T-cell (primary cell): Measurements from ENCODE around the gene MAP7D3. TPM values are rescaled to one million over a fixed set of nuclear protein-coding genes. Genes with fewer than 3 reads are reported as not detected.
A peak's percentile ranks its signal among the peaks of the same experiment; 100 is the strongest.
"Not testable (repeated sequence)": the region's sequence is repeated elsewhere in the genome, so short reads cannot be mapped to it uniquely, and the experiment has no call there.

Experiments
- ATAC-seq, 4 experiments: fragments of 200-7000 bp in 3 of 4; fragments of 150-1000 bp in 1 of 4; cut with Tn5 transposase; replicated peaks in 1 of 4; 1 replicate in 3 of 4; 2 replicates in 1 of 4; pipeline ENCODE4 v1.10.0; 2021; ENCODE audit warnings: moderate library complexity in 3 of 4, mild to moderate bottlenecking in 2 of 4, moderate number of reproducible peaks in 1 of 4
- CTCF ChIA-PET, 2 donors: fragments of 300-600 bp; sonication (Branson Sonifier 250); formaldehyde crosslinking; loops; one replicate each; lab custom pipeline; 2022; ENCODE audit warnings: antibody characterized with exemption in 2 of 2; lab: Charles Lee
- POLR2A ChIA-PET, 2 donors: fragments of 300-600 bp; sonication (Branson Sonifier 250); formaldehyde crosslinking; loops; one replicate each; lab custom pipeline; 2022; ENCODE audit warnings: antibody characterized with exemption in 2 of 2; lab: Charles Lee
- DNase-seq, 35 experiments: peaks; one replicate each; pipeline versions ENCODE4 v3.0.0 to v3.0.0-alpha.2; 2013 to 2023
- H3K27ac ChIP-seq: one replicate; pipeline ENCODE4 v1.5.1; 2013; ENCODE audit warnings: low read length
- H3K27me3 ChIP-seq, 2 experiments: replicated peaks in 1 of 2; 1 replicate in 1 of 2; 2 replicates in 1 of 2; pipeline versions ENCODE4 v1.6.1 to v1.7.0; 2013; ENCODE audit warnings: low read length in 1 of 2, mixed read lengths in 1 of 2; ENCODE audit not compliant: control insufficient read depth in 2 of 2, insufficient read depth in 2 of 2; ENCODE audit errors: extremely low read depth in 1 of 2
- H3K36me3 ChIP-seq, 2 donors: 1 replicate in 1 of 2; 2 replicates in 1 of 2; pipeline versions ENCODE4 v1.6.1 to v1.7.0; 2013; ENCODE audit warnings: low read length in 1 of 2; ENCODE audit not compliant: control insufficient read depth in 2 of 2, insufficient read depth in 1 of 2; ENCODE audit errors: extremely low read depth in 1 of 2
- H3K4me1 ChIP-seq, 2 experiments: 1 replicate in 1 of 2; 2 replicates in 1 of 2; pipeline versions ENCODE4 v1.6.1 to v1.7.0; 2013; ENCODE audit warnings: low read length in 2 of 2, mixed read lengths in 1 of 2; ENCODE audit not compliant: insufficient read depth in 2 of 2, control insufficient read depth in 1 of 2; ENCODE audit errors: extremely low read depth in 1 of 2
- H3K4me3 ChIP-seq, 2 donors: 1 replicate in 1 of 2; 2 replicates in 1 of 2; pipeline versions ENCODE4 v1.5.1 to v1.7.0; 2013; ENCODE audit warnings: mild to moderate bottlenecking in 2 of 2, low read length in 1 of 2, moderate library complexity in 1 of 2; ENCODE audit not compliant: control insufficient read depth in 1 of 2; ENCODE audit errors: extremely low read depth in 1 of 2
- H3K9me3 ChIP-seq: 2 replicates; pipeline ENCODE4 v1.7.0; 2013
- H3K27ac Mint-ChIP-seq, 2 donors: one replicate each; pipeline ENCODE4 v1.8.0; 2020 to 2021; ENCODE audit warnings: mild to moderate bottlenecking in 2 of 2, mixed read lengths in 2 of 2
- H3K27me3 Mint-ChIP-seq, 2 donors: one replicate each; pipeline ENCODE4 v1.8.0; 2021 to 2022; ENCODE audit warnings: mixed read lengths in 2 of 2
- H3K36me3 Mint-ChIP-seq: one replicate; pipeline ENCODE4 v1.8.0; 2021; ENCODE audit warnings: mixed read lengths
- H3K4me1 Mint-ChIP-seq, 3 donors: one replicate each; pipeline ENCODE4 v1.8.0; 2020 to 2022; ENCODE audit warnings: mixed read lengths in 3 of 3, mild to moderate bottlenecking in 1 of 3
- H3K4me3 Mint-ChIP-seq, 3 donors: one replicate each; pipeline ENCODE4 v1.8.0; 2020 to 2022; ENCODE audit warnings: mild to moderate bottlenecking in 3 of 3, mixed read lengths in 3 of 3, moderate library complexity in 3 of 3
- H3K9me3 Mint-ChIP-seq, 3 donors: one replicate each; pipeline ENCODE4 v1.8.0; 2020 to 2022; ENCODE audit warnings: mixed read lengths in 3 of 3
- WGBS: methylation state at CpG from one replicate; pipeline ENCODE4 v1.1.5; 2013; ENCODE audit warnings: missing lambda C conversion rate; ENCODE audit not compliant: insufficient coverage; 5-methylcytosine and 5-hydroxymethylcytosine counted together
- total RNA-seq, 35 experiments: library from RNA in 6 of 35; stranded (reverse) in 6 of 35; fragments of 120-200 nt in 1 of 35; gene quantifications; one replicate each; pipeline versions ENCODE4 v1.2.1 to v1.2.4 and lab custom pipeline; 2013 to 2026

MAP7D3 gene
- total RNA-seq, 5 donors from 2014 or later (not counting 1 experiment from before 2014, with no cell fraction given), result 6.5 to 10.5 (median 9.7) TPM

GRCh38 chrX:136167989-136168388, 83.2 kb downstream of the MAP7D3 start:
- H3K27me3 ChIP-seq, DNase-seq, H3K4me3 ChIP-seq, POLR2A ChIA-PET, H3K36me3 Mint-ChIP-seq, H3K27ac ChIP-seq, H3K4me1 ChIP-seq, ATAC-seq, H3K36me3 ChIP-seq, H3K4me3 Mint-ChIP-seq, H3K9me3 ChIP-seq, H3K27ac Mint-ChIP-seq, H3K9me3 Mint-ChIP-seq: not testable (repeated sequence)
- WGBS, result 89% methylated on average over 4 of the region's 6 CpGs
- Mint-ChIP-seq H3K27me3 (peaks cover 0 to 20% of the 10 kb centered on the region in 2 donors), H3K4me1 (peaks cover 0 to 12% (median 5%) of the 10 kb centered on the region in 3 donors)
- CTCF ChIA-PET, result interaction anchor here in 1 of 2 donors (0.5 kb wide), 1 partner anchor 41 kb away, joined by 3 read pairs; no protein-coding TSS in a partner anchor

- Mint-ChIP-seq H3K4me1 (peaks cover 5 to 12% (median 11%) of the 10 kb centered on the region in 3 donors), H3K36me3 (peaks cover 4% of the 10 kb centered on the region), H3K27ac (no peak overlapping the region), H3K4me3 (no peak overlapping the region), H3K27me3 (peaks cover 0 to 20% of the 10 kb centered on the region in 2 donors), H3K9me3 (no peaks in the 10 kb centered on the region)
- Histone ChIP-seq H3K27ac (no peak overlapping the region), H3K9me3 (no peaks in the 10 kb centered on the region), H3K36me3 (no peaks in the 10 kb centered on the region), H3K4me3 (no peak overlapping the region), H3K27me3 (no peaks in the 10 kb centered on the region), H3K4me1 (no peaks in the 10 kb centered on the region)
- WGBS, result 93% methylated on average over 3 of the region's 8 CpGs
- ChIA-PET POLR2A (no interaction called here), CTCF (no interaction called here)
- DNase-seq (peak in 1 of 35 experiments; percentile 4), ATAC-seq (no peak)
Measured at GRCh38 chrX:136166221-136166855, 84.9 kb downstream of the MAP7D3 start.

GRCh38 chrX:136165406-136165805, 85.8 kb downstream of the MAP7D3 start:
- POLR2A ChIA-PET, result no interaction called here
- no peaks in the 10 kb centered on the region for H3K9me3 Mint-ChIP-seq

GRCh38 chrX:136163689-136164088, 87.5 kb downstream of the MAP7D3 start:
- Mint-ChIP-seq H3K4me3 (no peak overlapping the region), H3K27ac (no peak overlapping the region), H3K4me1 (peaks cover 5 to 12% (median 11%) of the 10 kb centered on the region in 3 donors), H3K9me3 (no peaks in the 10 kb centered on the region), H3K27me3 (peaks cover 0 to 17% of the 10 kb centered on the region in 2 donors), H3K36me3 (no peaks in the 10 kb centered on the region)
- ATAC-seq (no peak), DNase-seq (no peak)
- POLR2A ChIA-PET, result interaction anchor here in 1 of 2 donors (1.2 kb wide), 1 partner anchor 137 kb away, joined by 3 read pairs; no protein-coding TSS in a partner anchor
- Histone ChIP-seq H3K27me3 (no peaks in the 10 kb centered on the region), H3K27ac (no peak overlapping the region), H3K4me1 (no peaks in the 10 kb centered on the region), H3K9me3 (no peaks in the 10 kb centered on the region), H3K4me3 (no peak overlapping the region), H3K36me3 (no peaks in the 10 kb centered on the region)
- no CpG with 5 or more reads among the region's 1 CpG for WGBS
- CTCF ChIA-PET, result interaction anchor here (2.6 to 2.9 kb wide), 2 partner anchors 135 to 136 kb away, joined by 22 to 50 read pairs; no protein-coding TSS in a partner anchor

More at GRCh38 chrX:136165406-136165805, 85.8 kb downstream of the MAP7D3 start:
- Histone ChIP-seq H3K36me3 (no peaks in the 10 kb centered on the region), H3K4me1 (no peaks in the 10 kb centered on the region), H3K9me3 (no peaks in the 10 kb centered on the region), H3K27ac (no peak overlapping the region), H3K27me3 (no peaks in the 10 kb centered on the region), H3K4me3 (no peak overlapping the region)
- CTCF ChIA-PET, result no interaction called here
- Mint-ChIP-seq H3K4me3 (no peak overlapping the region), H3K4me1 (peaks cover 5 to 12% (median 11%) of the 10 kb centered on the region in 3 donors), H3K36me3 (peaks cover 4% of the 10 kb centered on the region), H3K27me3 (peaks cover 0 to 20% of the 10 kb centered on the region in 2 donors), H3K27ac (no peak overlapping the region)
- DNase-seq (no peak), ATAC-seq (no peak)
- no CpG with 5 or more reads among the region's 3 CpGs for WGBS

Other genes with a start within 250 kb of the MAP7D3 start
- gene FHL1, start 103.9 kb downstream of the MAP7D3 start, total RNA-seq, result 10 to 100 TPM; 14.1 to 32.8 (median 26.0) TPM
- not detected for gene ADGRG4, start 49.6 kb upstream of the MAP7D3 start, total RNA-seq
- not detected for gene BRS3, start 236.5 kb upstream of the MAP7D3 start, total RNA-seq
- gene HTATSF1, start 246.2 kb upstream of the MAP7D3 start, total RNA-seq, result 10 to 100 TPM; 27.2 to 32.2 (median 28.8) TPM